Limb (tissue), 2 donors: Measurements from ENCODE around the gene ZFPM1.

Experiments
- DNase-seq, 2 donors: peaks; one replicate each; pipeline ENCODE4 v3.0.0-alpha.2; 2016; ENCODE audit errors: extremely low spot score in 2 of 2

ZFPM1 gene

DNA sequence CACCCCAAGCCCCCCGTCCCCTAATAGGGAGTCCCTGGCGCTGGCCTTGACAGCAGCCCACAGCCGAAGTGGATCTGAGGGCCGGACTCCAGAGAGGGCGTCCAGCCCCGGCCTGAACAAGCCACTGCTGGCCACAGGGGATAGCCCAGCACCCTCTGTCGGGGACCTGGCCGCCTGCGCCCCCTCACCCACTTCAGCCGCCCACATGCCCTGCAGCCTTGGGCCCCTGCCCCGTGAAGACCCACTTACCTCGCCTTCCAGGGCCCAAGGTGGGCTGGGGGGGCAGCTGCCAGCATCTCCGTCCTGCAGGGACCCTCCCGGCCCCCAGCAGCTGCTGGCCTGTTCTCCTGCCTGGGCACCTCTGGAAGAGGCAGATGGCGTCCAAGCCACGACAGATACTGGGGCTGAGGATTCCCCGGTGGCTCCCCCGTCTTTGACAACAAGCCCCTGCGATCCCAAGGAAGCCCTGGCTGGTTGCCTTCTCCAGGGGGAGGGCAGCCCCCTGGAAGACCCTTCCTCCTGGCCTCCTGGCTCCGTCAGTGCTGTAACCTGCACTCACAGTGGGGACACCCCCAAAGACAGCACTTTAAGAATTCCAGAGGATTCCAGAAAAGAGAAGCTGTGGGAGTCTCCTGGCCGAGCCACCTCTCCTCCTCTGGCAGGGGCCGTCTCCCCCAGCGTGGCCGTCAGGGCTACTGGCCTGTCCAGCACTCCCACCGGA is 19.3 kb upstream of the ZFPM1 start:
- no peak for DNase-seq

GRCh38 chr16:88434353-88434690 is 18.8 kb upstream of the ZFPM1 start:
- no peak for DNase-seq

- DNase-seq: no peak
These were observed 18.3 kb upstream of the ZFPM1 start for GRCh38 chr16:88434746-88435145.

- no peak for DNase-seq
These were observed 17.4 kb upstream of the ZFPM1 start for GRCh38 chr16:88435437-88436355.

DNA sequence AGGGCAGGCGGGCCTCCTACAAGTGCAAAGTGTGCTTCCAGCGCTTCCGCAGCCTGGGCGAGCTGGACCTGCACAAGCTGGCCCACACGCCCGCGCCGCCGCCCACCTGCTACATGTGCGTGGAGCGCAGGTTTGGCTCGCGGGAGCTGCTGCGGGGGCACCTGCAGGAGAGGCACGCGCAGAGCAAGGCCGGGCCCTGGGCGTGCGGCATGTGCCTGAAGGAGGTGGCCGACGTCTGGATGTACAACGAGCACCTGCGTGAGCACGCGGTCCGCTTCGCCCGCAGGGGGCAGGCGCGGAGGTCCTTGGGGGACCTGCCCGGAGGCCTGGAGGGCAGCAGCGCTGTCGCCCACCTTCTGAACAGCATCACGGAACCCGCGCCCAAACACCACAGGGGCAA is 16.3 kb upstream of the ZFPM1 start:
- no peak for DNase-seq

DNA sequence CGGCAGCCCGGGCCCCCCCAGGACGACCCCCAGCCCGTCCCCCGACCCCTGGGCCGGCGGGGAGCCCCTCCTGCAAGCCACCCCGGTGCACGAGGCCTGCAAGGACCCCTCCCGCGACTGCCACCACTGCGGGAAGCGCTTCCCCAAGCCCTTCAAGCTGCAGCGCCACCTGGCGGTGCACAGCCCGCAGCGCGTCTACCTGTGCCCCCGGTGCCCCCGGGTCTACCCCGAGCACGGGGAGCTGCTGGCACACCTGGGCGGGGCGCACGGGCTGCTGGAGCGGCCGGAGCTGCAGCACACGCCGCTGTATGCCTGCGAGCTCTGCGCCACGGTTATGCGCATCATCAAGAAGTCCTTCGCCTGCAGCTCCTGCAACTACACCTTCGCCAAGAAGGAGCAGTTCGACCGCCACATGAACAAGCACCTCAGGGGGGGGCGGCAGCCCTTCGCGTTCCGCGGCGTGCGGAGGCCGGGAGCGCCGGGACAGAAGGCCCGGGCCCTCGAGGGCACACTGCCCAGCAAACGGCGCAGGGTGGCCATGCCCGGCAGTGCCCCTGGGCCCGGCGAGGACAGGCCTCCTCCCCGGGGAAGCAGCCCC is 15.6 kb upstream of the ZFPM1 start:
- peak in 1 of 2 donors; percentile 82 for DNase-seq

DNA sequence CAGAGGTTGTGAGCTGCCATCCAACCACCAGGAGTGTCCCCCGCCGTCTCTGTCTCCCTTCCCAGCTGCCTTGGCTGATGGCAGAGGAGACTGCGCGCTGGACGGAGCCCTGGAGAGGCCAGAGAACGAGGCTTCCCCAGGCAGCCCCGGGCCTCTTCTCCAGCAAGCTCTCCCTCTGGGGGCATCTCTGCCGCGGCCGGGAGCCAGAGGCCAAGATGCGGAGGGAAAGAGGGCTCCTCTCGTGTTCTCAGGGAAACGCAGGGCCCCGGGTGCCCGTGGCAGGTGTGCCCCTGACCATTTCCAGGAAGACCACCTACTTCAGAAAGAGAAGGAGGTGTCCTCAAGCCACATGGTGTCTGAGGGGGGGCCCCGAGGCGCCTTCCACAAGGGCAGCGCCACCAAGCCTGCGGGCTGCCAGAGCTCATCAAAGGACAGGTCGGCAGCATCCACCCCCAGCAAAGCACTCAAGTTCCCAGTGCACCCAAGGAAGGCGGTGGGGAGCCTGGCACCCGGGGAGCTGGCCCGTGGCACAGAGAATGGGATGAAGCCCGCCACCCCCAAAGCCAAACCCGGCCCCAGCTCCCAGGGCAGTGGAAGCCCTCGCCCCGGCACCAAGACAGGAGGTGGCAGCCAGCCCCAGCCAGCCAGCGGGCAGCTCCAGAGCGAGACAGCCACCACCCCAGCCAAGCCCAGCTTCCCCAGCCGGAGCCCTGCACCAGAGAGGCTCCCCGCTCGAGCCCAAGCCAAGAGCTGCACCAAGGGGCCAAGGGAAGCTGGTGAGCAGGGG is 14.8 kb upstream of the ZFPM1 start:
- no peak for DNase-seq

GRCh38 chr16:88439016-88439415 is 14.1 kb upstream of the ZFPM1 start:
- DNase-seq: no peak

DNA sequence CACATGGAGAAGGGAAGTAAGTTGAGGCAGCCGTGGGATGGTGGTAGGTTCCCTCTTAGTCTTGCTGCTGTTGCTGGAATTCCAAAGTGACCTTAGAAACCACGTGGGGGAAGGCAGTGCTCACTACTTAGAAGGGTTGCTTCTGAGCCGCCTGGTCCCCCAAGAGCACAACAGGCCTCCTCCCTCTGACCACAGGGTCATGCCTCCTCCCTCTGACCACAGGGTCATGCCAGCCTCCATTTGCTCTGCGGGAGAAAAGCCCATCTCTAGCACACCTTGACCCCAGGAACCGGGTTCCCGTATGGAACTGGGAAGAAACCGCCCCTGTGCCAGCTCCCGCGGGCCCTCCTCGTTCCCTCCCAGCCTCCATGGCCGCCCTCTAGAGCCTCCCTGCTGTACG is 13.4 kb upstream of the ZFPM1 start:
- DNase-seq: no peak

DNA sequence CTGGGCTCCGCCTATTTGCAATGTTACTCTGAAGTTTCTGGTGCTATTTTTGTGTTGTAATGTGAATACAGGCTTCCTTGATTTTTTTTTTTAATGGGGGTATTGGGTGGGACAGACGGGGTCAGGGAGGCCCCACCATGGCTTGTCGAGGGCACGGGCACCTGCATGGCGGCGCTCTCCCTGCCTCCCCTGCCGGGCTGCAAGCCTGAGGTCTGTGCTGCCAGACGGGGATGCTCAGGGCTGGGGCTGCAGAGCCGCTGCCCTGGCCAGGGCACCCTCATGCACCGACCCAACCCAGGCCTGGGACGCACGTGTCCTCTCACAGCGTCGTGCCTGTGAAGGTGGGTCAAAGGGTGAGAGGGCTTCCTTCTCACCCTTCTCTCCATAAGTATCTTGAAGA is 13.0 kb upstream of the ZFPM1 start:
- DNase-seq: no peak

- no peak for DNase-seq
These were observed 12.2 kb upstream of the ZFPM1 start for GRCh38 chr16:88440686-88441405.

DNA sequence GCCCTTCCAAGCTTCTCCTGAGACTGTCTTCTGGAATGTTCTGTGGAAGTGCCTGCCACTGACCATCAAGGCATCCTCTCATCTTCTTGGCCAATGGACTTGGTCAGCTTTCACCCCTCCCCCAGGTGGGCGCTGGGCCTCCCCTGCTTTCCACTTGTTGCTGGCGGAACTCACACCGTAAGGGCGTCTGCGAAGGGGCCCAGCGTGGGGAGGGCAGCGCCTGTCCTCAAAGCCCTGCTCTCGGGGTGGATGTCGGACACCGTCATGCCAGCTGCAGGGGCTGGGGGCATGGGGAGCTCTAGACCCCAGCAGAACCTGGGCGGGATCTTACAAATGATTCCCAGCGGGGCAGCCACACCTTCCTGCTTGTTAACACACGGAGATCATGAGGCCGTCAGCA is 11.6 kb upstream of the ZFPM1 start:
- DNase-seq: no peak

GRCh38 chr16:88442383-88442726 is 10.7 kb upstream of the ZFPM1 start:
- no peak for DNase-seq

DNA sequence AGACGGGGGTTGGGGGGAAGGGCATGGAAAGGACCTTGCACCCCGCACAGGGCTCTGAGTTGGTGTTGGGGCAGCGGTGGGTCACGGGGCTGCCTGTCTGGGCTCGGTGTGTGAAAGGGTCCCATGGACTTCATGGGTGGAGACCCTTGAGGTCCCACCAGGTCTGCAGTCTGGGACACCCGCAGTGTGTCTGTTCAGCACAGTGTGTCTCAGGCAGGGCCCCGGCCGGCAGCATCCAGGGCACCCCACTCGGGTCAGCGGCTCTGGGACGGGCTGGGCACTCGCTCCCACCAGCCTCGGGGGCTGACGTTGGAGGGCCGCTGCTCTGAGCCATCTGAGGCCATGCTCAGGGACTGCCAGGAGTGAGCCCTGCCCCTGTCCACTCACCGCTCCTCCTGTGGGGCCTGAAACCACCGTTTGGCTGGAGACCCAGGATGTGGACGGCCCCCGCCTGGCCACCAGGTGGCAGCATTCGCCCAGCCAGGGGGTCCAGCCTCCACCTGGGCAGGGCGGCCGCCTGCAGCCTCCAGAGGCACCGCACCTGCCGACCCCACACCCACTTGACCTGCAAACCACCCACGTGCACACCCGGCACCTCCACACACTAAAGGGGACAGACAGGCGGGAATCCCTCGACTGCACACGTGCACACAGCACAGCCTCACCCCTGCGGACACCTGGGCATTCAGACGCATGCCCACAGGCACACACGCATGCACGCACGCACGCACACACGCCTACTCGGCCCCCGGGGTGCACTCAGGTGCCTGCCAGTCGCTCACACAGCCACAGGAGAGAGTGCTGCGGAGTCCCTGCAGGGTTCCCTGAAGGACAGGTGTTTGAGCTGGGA is 10.1 kb upstream of the ZFPM1 start:
- DNase-seq: peak; percentile 44 to 85

GRCh38 chr16:88444826-88445582 is 8.1 kb upstream of the ZFPM1 start:
- DNase-seq: no peak

- DNase-seq: no peak
These were observed 7.5 kb upstream of the ZFPM1 start for GRCh38 chr16:88445583-88445960.

- DNase-seq: no peak
These were observed 7.0 kb upstream of the ZFPM1 start for GRCh38 chr16:88446061-88446460.

GRCh38 chr16:88446736-88447135 is 6.3 kb upstream of the ZFPM1 start:
- DNase-seq: no peak

DNA sequence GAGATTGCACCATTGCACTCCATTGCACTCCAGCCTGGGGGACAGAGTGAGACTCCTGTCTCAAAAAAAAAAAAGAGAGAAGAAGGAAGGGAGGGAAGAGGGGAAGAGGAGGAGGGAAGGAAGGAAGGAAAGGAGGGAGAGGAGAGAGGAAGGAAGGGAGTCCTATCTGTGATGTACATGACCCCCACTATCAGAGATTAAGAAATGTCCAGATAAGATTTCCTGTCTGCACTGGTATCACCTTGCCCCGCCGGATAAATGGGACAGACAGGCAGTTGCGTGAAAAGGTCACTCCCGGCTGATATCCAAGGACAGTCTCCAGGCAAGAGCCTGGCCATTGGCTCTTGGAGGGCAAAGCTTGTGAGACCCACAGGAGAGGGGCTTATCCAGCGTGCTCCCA is 5.2 kb upstream of the ZFPM1 start:
- DNase-seq: no peak
